KOPT-K1 (cell line): ENCODE results near the gene ACTL6A.

ENCODE experiments used
- H3K27ac ChIP-seq: fragments of 200-600 bp; sonication (generic); 2 replicates; pipeline ENCODE4 v1.5.1; 2016; ENCODE audit warnings: antibody characterized with exemption, mild to moderate bottlenecking, low read depth, low read length; ENCODE audit not compliant: poor library complexity, severe bottlenecking
- H3K36me3 ChIP-seq: fragments of 200-600 bp; sonication (generic); 2 replicates; pipeline ENCODE4 v1.5.1; 2017; ENCODE audit warnings: antibody characterized with exemption, mild to moderate bottlenecking, low read length, moderate library complexity; ENCODE audit not compliant: insufficient read depth
- H3K9me3 ChIP-seq: fragments of 200-600 bp; sonication (generic); 2 replicates; pipeline ENCODE4 v1.5.1; 2017; ENCODE audit warnings: antibody characterized with exemption, low read length, mild to moderate bottlenecking; ENCODE audit not compliant: insufficient read depth, poor library complexity, severe bottlenecking

ACTL6A gene

GRCh38 chr3:179558742-179559364 lies 3.9 kb upstream of the ACTL6A start:
- Histone ChIP-seq H3K27ac (no peak overlapping the region), H3K36me3 (no peaks in the 10 kb centered on the region), H3K9me3 (no peaks in the 10 kb centered on the region)

DNA sequence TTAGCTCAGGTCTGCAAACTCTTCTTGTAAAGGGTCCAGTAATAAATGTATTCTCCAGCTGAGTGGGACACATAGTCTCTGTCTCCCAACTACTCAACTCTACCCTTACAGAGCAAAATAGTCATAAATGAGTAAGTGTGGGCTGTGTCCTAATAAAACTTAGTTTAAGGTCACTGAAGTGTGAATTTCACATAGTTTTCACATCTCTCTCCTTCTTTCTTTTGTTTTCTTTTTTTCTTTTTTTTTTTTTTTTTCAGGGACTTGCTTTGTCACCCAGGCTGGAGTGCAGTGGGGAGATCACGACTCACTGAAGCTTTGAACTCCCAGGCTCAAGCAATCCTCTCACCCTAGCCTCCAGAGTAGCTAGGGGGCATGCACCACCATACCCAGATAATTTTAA lies 1.9 kb upstream of the ACTL6A start:
- Histone ChIP-seq H3K36me3 (no peaks in the 10 kb centered on the region), H3K27ac (no peak overlapping the region), H3K9me3 (no peaks in the 10 kb centered on the region)

DNA sequence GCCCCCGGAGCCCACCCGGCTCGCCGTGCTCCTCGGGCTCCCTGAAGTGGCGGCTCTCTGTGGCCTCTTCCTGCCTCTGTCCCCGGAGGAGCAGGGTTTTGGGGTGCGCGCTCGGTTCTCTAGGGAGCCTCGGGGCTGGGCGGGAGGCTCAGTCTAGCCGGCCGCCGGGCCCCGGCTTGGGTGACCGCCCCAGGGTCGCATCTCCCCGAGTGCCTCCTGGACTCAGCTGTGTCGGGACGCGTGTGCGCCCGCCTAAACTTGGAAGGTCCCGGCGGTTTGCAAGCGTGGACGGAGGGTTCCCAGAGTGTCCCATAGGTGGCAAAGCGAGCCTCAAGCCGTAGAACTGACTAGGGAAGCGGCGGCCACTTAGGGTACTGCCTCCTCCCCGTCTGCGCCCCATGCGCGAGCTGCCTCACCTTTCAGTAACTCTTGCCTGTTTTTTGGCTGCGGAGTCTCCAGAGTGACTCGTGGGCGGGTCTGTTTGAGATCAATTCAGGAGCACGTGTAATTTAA lies 601 bp downstream of the ACTL6A start:
- H3K9me3 ChIP-seq: no peaks in the 10 kb centered on the region
- peak overlapping the region; percentile 98 for H3K27ac ChIP-seq
- no peaks in the 10 kb centered on the region for H3K36me3 ChIP-seq

DNA sequence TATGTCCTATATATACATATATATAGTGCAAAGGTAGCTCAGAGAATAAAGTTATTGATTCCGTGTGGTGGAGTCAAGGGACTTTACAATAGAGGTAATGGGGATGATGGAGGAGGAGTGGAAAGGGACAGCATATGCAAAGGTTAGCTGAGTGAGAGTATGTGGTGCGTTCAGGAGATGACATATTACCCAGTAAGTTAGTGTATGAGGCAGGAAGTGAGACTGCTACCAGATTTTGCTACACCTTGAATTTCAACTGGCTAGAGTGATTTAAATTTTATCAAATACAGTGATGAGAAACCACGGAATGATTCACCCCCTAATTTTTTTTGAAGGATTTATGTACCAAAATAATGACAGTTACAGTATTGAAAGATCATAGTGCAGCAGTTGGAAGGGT lies 2.8 kb downstream of the ACTL6A start:
- H3K36me3 ChIP-seq: peaks cover 22% of the 10 kb centered on the region
- no peak overlapping the region for H3K27ac ChIP-seq
- no peaks in the 10 kb centered on the region for H3K9me3 ChIP-seq

DNA sequence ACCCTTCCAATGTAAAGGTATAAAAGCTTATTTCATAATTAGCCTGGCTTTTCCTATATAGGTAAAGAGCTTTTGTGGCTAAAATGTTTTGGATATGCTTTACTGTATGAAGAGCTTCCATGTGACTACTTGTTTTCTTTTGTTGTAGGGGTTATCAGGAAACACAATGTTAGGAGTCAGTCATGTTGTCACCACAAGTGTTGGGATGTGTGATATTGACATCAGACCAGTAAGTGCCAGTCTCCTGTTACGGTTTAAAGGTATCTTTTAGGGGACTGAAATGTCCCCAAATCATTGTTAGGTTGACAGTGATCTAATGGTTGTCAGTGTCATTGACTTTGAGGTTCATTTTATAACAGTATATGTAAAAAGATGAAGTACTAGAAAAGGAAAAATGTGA lies 18.3 kb downstream of the ACTL6A start:
- H3K36me3 ChIP-seq: peaks cover 99% of the 10 kb centered on the region
- no peaks in the 10 kb centered on the region for H3K9me3 ChIP-seq
- no peak overlapping the region for H3K27ac ChIP-seq

GRCh38 chr3:179589143-179589542 lies 26.4 kb downstream of the ACTL6A start:
- Histone ChIP-seq H3K9me3 (no peaks in the 10 kb centered on the region), H3K36me3 (peaks cover 99% of the 10 kb centered on the region), H3K27ac (no peak overlapping the region)

GRCh38 chr3:179590669-179591068 lies 27.9 kb downstream of the ACTL6A start:
- peaks cover 99% of the 10 kb centered on the region for H3K36me3 ChIP-seq
- H3K9me3 ChIP-seq: no peaks in the 10 kb centered on the region
- H3K27ac ChIP-seq: no peak overlapping the region

DNA sequence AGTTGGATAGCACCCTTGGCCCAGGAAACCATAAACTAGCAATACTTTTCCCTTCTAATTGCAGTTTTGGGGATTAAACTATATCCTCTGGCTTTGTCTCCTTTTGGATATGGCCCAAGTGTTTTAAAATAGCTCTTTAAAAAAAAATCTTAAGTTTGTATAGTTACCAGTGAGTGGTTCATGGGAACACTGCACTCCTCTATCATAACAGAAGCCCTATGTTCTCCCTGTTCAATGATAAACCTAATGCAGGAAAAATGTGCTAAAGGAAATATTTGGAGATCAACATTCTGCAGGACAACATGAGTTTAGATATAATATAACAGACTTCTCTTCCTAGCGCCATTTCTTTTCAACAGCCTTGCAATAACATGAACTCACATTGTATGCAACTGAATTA lies 28.6 kb downstream of the ACTL6A start:
- no peaks in the 10 kb centered on the region for H3K9me3 ChIP-seq
- no peak overlapping the region for H3K27ac ChIP-seq
- peaks cover 99% of the 10 kb centered on the region for H3K36me3 ChIP-seq

GRCh38 chr3:179599531-179599930 lies 36.8 kb downstream of the ACTL6A start:
- Histone ChIP-seq H3K9me3 (no peaks in the 10 kb centered on the region), H3K27ac (no peak overlapping the region), H3K36me3 (peaks cover 77% of the 10 kb centered on the region)

DNA sequence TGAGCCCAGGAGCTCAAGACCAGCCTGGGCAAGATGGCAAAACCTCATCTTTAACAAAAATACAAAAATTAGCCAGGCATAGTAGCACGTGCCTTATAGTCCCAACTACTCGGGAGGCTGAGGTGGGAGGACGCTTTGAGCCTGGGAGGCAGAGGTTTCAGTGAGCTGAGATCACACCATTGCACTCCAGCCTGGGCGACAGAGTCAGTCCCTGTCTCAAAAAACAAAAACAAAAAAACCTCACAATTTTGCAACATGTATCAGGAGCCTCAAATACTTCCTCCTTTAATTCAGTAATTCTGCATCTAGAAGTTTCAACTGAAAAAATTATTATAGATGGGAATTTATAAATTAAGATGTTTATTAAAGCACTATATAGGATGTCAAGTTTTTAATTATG lies 40.6 kb downstream of the ACTL6A start:
- peaks cover 48% of the 10 kb centered on the region for H3K36me3 ChIP-seq
- H3K9me3 ChIP-seq: no peaks in the 10 kb centered on the region
- H3K27ac ChIP-seq: no peak overlapping the region

GRCh38 chr3:179603831-179604230 lies 41.1 kb downstream of the ACTL6A start:
- Histone ChIP-seq H3K36me3 (peaks cover 43% of the 10 kb centered on the region), H3K9me3 (no peaks in the 10 kb centered on the region), H3K27ac (peak overlapping the region; percentile 82)

DNA sequence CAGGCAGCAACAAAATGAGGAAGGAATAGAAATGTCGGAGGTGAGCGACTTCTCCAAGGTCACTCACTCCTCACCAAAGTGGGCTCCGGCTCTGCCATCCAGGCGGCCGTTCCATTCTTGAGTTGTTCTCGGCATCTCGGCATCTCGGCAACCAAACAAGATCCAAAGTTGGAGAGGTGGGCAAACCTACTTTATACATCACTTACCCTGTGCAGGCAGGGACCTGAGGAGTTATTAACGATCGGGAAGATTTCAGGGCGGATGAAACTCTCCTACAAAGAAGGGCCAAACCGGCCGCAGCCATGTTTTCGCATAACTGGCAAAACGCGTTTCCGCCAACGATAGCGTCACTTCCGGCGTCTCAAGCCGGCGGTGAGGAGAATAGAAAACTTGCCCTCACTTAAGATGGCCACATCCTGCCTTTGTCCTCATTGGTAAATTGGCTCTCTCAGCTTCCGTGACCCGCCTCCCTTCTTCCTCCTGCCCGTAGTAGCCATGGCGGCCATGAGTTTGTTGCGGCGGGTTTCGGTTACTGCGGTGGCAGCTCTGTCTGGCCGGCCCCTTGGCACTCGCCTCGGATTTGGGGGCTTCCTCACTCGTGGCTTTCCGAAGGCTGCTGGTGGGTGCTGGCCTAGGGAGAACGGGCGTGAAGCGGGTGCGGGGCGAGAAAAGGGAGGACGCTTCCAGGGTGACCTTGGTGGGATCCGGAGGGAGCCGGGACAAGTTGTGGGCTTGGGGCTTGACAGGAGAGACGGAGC lies 41.8 kb downstream of the ACTL6A start, which contains the start of the genes MRPL47 and NDUFB5:
Gene MRPL47, minus strand, starts transcription at position 318 of the 758 bp plus-strand sequence. Its CDS starts 14 bp downstream, at position 304.
Gene NDUFB5, plus strand, starts transcription at position 474 of the 758 bp plus-strand sequence. Its CDS starts 22 bp downstream, at position 496.
- Histone ChIP-seq H3K27ac (peak within 1 kb of the TSS; percentile 82), H3K36me3 (peaks cover 36% of the 10 kb centered on the region), H3K9me3 (no peaks in the 10 kb centered on the region)

- no peaks in the 10 kb centered on the region for H3K9me3 ChIP-seq
- H3K36me3 ChIP-seq: peaks cover 15% of the 10 kb centered on the region
- no peak overlapping the region for H3K27ac ChIP-seq
Measured at GRCh38 chr3:179606534-179607085, 43.9 kb downstream of the ACTL6A start.

DNA sequence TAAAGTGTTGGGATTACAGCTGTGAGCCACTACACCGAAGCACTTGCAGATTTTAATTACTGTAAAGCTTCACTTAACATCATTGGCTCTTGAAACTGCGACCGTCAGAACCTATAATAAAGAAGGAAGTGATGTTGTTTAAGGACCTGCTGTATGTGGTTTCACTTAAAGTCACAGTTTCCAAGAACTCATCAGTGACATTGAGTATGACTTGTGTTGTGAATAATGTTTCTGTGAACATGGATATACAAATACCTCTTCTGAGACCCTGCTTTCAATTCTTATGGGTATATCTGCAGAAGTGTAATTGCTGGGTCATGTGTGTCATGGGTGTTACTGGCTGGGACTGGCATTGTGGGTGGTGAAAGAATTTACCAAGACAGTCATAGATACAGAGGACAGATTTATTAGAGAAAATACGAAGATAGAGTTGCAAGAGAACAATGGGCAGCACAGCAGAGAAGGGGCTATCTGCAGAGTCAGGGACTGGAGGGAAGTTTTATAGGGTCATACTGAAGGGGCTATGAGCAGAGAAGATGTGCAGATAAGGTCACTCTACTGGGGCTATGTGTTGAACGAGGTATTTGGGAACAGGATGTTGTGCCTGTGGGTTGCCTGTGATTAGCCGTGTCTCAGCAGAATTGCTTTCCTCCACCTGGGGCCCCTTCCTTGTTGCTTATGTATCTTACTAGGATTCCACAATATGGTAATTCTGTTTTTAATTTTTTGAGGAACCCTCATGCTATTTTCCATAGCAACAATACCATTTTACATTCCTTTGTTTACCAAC lies 46.4 kb downstream of the ACTL6A start:
- Histone ChIP-seq H3K9me3 (no peaks in the 10 kb centered on the region), H3K36me3 (peaks cover 9% of the 10 kb centered on the region; the same call in 1 of the 2 replicates), H3K27ac (peak overlapping the region; percentile 50)

GRCh38 chr3:179610066-179610465 lies 47.3 kb downstream of the ACTL6A start:
- Histone ChIP-seq H3K9me3 (no peaks in the 10 kb centered on the region), H3K27ac (no peak overlapping the region)

More at GRCh38 chr3:179610066-179610465, 47.3 kb downstream of the ACTL6A start:
- H3K36me3 ChIP-seq: peaks cover 9% of the 10 kb centered on the region; the same call in 1 of the 2 replicates
